Neural crest cell (in vitro differentiated cells): Measurements from ENCODE around the gene FOXP1. TPM values are rescaled to one million over a fixed set of nuclear protein-coding genes. Genes with fewer than 3 reads are reported as not detected.

Experiments used
- DNase-seq: peaks from one replicate; pipeline ENCODE4 v3.0.0; 2021; ENCODE audit warnings: low read depth, mixed read lengths, low spot score
- H3K27ac Mint-ChIP-seq: one replicate; pipeline ENCODE4 v1.8.0; 2021; ENCODE audit warnings: mild to moderate bottlenecking, mixed read lengths; ENCODE audit not compliant: unreplicated experiment
- H3K27me3 Mint-ChIP-seq: 2 replicates; pipeline ENCODE4 v1.8.0; 2021; ENCODE audit warnings: low read depth, mild to moderate bottlenecking, mixed read lengths
- H3K36me3 Mint-ChIP-seq: 2 replicates; pipeline ENCODE4 v1.8.0; 2021; ENCODE audit warnings: low read depth, mild to moderate bottlenecking, mixed read lengths
- H3K4me1 Mint-ChIP-seq: 2 replicates; pipeline ENCODE4 v1.8.0; 2021; ENCODE audit warnings: mixed read lengths
- H3K4me3 Mint-ChIP-seq: one replicate; pipeline ENCODE4 v1.8.0; 2021; ENCODE audit warnings: mild to moderate bottlenecking, mixed read lengths
- H3K9me3 Mint-ChIP-seq: 2 replicates; pipeline ENCODE4 v1.8.0; 2021; ENCODE audit warnings: mixed read lengths
- total RNA-seq: library from RNA; stranded (reverse); gene quantifications from 2 replicates; pipeline ENCODE4 v1.2.1, GENCODE V29; 2021
- TF ChIP-seq, protein P1 (sequence below): fragments of 200-600 bp; sonication (generic); conservative IDR thresholded peaks from 2 replicates; pipeline ENCODE4 v1.5.0; 2021; ENCODE audit warnings: antibody characterized with exemption, mild to moderate bottlenecking

Gene FOXP1
- total RNA-seq, 1 donor from 2014 or later, result 22.8 TPM

DNA sequence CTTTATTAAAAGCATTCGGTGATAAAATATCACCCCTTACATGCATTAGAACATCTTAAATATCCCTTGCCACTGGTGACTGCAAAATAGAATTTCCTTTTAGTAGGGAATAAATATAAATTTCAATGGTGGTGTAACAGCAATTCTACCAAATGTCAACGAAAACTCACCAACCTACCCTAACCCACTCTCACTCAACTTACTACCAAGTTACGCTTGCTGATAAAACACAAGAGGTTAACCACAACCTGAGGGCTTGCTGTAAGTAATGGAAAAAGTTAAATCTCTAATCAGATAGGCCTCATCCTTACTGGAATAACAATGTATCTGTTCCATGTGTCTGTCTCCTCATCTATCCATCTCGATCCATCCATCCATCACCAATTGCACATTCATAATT lies 274.7 kb downstream of the FOXP1 start:
- H3K27ac Mint-ChIP-seq, result peak overlapping the region; percentile 8
- H3K4me1 Mint-ChIP-seq, result peaks cover 51% of the 10 kb centered on the region
- no peak overlapping the region for H3K4me3 Mint-ChIP-seq
- H3K9me3 Mint-ChIP-seq, result no peaks in the 10 kb centered on the region
- H3K36me3 Mint-ChIP-seq, result no peaks in the 10 kb centered on the region
- TF ChIP-seq, protein P1, sequence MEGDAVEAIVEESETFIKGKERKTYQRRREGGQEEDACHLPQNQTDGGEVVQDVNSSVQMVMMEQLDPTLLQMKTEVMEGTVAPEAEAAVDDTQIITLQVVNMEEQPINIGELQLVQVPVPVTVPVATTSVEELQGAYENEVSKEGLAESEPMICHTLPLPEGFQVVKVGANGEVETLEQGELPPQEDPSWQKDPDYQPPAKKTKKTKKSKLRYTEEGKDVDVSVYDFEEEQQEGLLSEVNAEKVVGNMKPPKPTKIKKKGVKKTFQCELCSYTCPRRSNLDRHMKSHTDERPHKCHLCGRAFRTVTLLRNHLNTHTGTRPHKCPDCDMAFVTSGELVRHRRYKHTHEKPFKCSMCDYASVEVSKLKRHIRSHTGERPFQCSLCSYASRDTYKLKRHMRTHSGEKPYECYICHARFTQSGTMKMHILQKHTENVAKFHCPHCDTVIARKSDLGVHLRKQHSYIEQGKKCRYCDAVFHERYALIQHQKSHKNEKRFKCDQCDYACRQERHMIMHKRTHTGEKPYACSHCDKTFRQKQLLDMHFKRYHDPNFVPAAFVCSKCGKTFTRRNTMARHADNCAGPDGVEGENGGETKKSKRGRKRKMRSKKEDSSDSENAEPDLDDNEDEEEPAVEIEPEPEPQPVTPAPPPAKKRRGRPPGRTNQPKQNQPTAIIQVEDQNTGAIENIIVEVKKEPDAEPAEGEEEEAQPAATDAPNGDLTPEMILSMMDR, result no peak
- no peaks in the 10 kb centered on the region for H3K27me3 Mint-ChIP-seq
- DNase-seq, result no peak

DNA sequence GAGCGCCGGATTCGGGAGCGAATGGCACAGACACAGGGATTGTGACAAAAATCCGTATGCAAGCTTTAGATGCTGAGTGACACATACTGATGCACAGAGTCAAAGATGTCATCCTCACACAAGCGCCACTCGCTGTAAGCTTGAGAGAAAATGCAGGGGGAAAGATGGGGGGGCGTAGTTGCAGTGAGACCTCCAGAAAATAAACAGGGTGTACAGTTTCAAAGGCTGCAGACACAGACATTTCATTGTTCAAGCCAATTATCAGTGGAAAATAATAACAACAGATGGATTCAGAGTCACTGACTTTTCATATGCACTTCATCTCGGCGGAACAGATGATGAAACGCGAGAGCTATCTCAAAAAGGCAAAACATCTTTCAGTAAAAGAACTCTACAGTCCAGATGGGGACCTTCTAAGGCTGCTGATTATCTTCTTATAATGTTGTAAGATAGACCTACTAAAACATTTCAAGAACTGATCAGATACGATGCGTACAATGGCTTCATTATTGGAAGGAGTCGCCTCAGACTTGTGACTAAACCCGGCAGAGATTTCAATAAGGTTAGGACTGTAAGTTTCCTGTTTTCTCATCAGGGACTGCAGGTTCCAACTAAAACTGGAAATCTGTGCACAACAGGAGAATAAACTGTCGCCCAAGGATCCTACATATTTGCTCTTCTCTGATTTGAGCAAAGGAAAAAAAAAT lies 275.4 kb downstream of the FOXP1 start:
- H3K9me3 Mint-ChIP-seq, result no peaks in the 10 kb centered on the region
- no peaks in the 10 kb centered on the region for H3K27me3 Mint-ChIP-seq
- DNase-seq, result no peak
- TF ChIP-seq, protein P1, result no peak
- peak overlapping the region; percentile 52 for H3K4me3 Mint-ChIP-seq
- peak overlapping the region; percentile 38 for H3K27ac Mint-ChIP-seq
- H3K4me1 Mint-ChIP-seq, result peaks cover 56% of the 10 kb centered on the region
- no peaks in the 10 kb centered on the region for H3K36me3 Mint-ChIP-seq

DNA sequence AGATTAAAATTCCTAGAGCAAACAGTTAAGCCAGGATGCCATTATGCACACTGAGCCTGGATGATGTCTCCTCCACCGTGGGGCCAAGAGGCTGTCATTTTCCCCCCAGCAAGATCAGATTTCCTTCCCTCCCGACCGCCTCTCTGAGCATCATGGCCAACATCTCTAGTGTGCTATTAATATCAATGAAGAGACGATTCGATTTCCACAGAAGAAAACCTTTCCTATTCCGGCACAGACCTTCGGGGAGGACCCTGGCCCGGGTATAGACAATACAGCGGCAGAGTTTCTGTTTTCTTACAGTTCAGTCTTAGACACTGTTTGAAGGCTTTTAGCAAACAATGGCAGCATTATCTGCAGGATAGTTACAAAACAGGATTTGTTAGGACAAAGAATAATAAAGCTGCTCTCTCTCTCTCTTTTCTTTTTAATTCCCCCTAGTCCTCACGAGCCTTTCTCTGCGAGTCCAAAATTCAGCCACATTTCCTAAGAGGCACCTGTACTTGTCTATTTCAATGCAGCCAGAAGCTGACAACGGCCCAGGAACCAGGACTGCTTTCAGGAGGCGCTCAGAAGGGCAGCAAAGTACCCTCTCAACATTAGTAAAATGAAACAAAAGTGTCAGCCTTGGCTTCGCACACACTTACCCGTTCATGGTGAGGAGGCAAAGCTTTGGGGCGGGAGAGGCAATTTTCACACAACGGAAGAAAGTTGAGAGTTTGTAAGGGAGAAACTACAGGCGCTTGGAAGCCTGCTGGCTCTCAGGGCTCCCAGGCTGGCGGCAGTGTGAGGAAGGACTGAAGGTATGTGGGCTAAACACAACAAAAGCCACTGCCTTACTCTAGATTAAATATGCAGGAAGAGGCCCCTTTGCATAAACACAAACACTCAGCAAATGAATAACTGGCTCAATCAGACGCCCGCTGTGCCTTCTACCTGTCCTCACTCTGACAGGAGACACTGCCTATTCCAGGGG lies 278.0 kb downstream of the FOXP1 start:
- TF ChIP-seq, protein P1, result no peak
- peaks cover 56% of the 10 kb centered on the region for H3K4me1 Mint-ChIP-seq
- H3K9me3 Mint-ChIP-seq, result no peaks in the 10 kb centered on the region
- no peaks in the 10 kb centered on the region for H3K27me3 Mint-ChIP-seq
- peak; percentile 16 for DNase-seq
- peak overlapping the region; percentile 85 for H3K4me3 Mint-ChIP-seq
- peak overlapping the region; percentile 9 for H3K27ac Mint-ChIP-seq
- no peaks in the 10 kb centered on the region for H3K36me3 Mint-ChIP-seq

DNA sequence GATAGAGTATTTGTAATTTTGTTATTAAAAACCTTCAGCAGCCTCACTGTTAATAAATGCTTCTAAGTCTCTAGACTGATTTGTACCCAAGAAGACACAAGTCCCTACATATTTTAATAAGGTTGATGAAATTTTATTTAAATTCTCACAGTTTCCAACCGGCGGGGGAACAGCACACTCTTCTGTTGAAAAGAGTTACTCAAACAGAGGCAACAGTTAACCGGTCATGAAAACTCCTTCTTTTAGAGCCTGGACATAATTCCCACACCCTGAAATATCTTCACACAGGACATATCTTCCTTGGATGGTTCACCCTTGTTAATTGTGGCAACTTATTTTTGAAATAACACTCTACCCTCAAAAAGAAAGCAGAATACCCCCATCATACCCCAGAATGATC lies 278.8 kb downstream of the FOXP1 start:
- Mint-ChIP-seq H3K4me1 (peaks cover 62% of the 10 kb centered on the region), H3K4me3 (peak overlapping the region; percentile 85), H3K27ac (peak overlapping the region; percentile 6), H3K36me3 (no peaks in the 10 kb centered on the region), H3K9me3 (no peaks in the 10 kb centered on the region), H3K27me3 (no peaks in the 10 kb centered on the region)
- TF ChIP-seq, protein P1, result peak; percentile 53
- DNase-seq, result no peak

DNA sequence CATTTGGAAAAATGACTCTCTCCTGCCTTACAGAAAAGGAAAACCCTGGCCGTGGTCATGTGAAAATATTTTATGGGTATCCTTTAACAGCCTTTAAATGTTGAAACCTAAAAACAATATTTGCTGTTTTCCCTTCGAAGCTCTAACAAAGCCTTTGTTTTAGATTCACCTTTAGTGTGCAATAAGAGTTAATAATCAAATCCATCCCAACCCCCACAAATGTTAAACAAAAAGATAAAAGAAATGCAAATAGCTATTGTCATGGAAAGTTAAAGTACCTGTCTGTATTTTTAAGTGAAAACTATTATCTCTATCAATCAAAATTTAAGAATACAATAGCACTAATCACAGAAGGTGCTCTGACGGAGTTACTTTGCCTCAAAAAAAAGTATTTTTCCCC lies 279.3 kb downstream of the FOXP1 start:
- Mint-ChIP-seq H3K27ac (no peak overlapping the region), H3K9me3 (no peaks in the 10 kb centered on the region), H3K4me3 (no peak overlapping the region), H3K4me1 (peaks cover 62% of the 10 kb centered on the region), H3K27me3 (no peaks in the 10 kb centered on the region), H3K36me3 (no peaks in the 10 kb centered on the region)
- DNase-seq, result no peak
- TF ChIP-seq, protein P1, result no peak
